Skeletal muscle satellite cell (primary cell): ENCODE data around the gene RALGAPB.

Source experiments
- H3K27me3 ChIP-seq: 2 replicates; pipeline ENCODE4 v1.7.0; 2013; ENCODE audit warnings: low read length; ENCODE audit not compliant: control insufficient read depth, insufficient read depth
- H3K36me3 ChIP-seq: 2 replicates; pipeline ENCODE4 v1.7.0; 2013; ENCODE audit warnings: mild to moderate bottlenecking, control low read depth, low read length; ENCODE audit not compliant: insufficient read depth
- H3K4me1 ChIP-seq: 2 replicates; pipeline ENCODE4 v1.7.0; 2013; ENCODE audit warnings: low read length; ENCODE audit not compliant: control insufficient read depth, insufficient read depth
- H3K4me2 ChIP-seq: 2 replicates; pipeline ENCODE4 v1.7.0; 2013; ENCODE audit warnings: mild to moderate bottlenecking, low read length
- H3K4me3 ChIP-seq: 2 replicates; pipeline ENCODE4 v1.7.0; 2013; ENCODE audit warnings: low read length
- H3K9ac ChIP-seq: 2 replicates; pipeline ENCODE4 v1.7.0; 2013; ENCODE audit warnings: mild to moderate bottlenecking, low read depth, low read length, moderate library complexity
- H3K9me3 ChIP-seq: replicated peaks from 2 replicates; pipeline ENCODE4 v1.7.0; 2013; ENCODE audit warnings: mild to moderate bottlenecking, control low read depth, low read length

Gene RALGAPB

DNA sequence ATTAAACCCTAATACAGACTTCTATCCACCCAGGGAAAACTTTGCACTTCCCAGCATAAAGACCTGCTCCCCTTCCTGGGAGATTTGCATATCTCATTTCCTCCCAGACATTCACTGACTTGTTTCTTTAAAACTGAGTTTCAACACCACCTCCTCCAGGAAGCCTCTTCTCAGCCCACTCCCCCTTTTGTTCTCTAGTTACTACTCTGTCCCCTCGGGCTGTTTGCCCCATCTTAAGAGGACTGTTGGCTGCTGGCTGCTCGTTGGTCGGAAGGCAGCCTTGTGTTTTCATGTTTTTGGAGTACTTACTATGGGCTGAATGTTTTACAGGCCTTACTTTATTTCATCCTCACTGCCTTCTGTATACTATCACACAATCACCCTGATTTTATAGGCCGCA is 135.5 kb downstream of the RALGAPB start:
- no peak overlapping the region for H3K4me2 ChIP-seq
- no peaks in the 10 kb centered on the region for H3K4me1 ChIP-seq
- H3K36me3 ChIP-seq, result no peaks in the 10 kb centered on the region
- H3K9ac ChIP-seq, result no peak overlapping the region
- H3K9me3 ChIP-seq, result no peaks in the 10 kb centered on the region
- H3K27me3 ChIP-seq, result peaks cover 60% of the 10 kb centered on the region
- H3K4me3 ChIP-seq, result no peak overlapping the region

DNA sequence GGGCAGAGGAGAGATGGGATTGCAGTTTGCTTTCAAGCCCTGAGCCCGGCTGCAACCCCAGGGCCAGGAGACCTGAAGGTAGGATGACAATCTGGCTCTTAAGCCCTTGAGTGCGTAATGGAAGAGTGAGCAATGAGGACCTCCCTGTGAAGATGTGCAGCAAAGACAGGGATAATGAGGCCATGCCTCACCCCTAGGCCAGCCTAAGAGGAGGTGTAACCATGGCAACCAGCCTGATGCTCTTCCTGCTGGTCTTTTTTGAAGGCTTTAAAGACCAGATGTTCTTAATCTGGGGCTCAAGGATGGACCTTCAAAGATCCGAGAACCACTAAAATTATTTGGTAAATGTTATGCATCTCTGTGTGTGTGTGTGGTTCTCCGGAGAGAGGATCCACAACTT is 137.2 kb downstream of the RALGAPB start:
- Histone ChIP-seq H3K4me3 (no peak overlapping the region), H3K4me2 (no peak overlapping the region), H3K9me3 (no peaks in the 10 kb centered on the region), H3K9ac (no peak overlapping the region), H3K4me1 (no peaks in the 10 kb centered on the region), H3K36me3 (no peaks in the 10 kb centered on the region), H3K27me3 (peaks cover 57% of the 10 kb centered on the region)

DNA sequence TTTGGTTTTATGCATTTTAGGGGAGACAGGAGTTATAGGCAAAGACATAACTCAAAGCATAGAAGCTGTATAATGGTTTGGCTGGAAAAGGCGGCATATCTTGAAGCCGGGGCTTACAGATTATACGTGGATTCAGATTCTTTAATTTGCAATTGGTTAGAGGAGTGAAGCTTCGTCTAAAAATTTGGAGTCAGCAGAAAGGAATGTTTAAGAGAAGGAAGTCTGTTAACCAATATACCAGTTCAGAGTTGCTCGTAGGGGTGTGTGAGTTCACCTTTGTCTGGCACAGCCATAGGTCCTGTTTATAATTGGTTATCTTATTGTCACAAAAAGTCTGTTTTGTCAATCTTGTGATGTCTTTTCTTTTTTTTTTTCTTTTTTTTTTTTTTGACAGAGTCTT is 137.9 kb downstream of the RALGAPB start:
- H3K4me3 ChIP-seq, result no peak overlapping the region
- no peaks in the 10 kb centered on the region for H3K9me3 ChIP-seq
- no peaks in the 10 kb centered on the region for H3K36me3 ChIP-seq
- H3K4me1 ChIP-seq, result no peaks in the 10 kb centered on the region
- H3K9ac ChIP-seq, result no peak overlapping the region
- no peak overlapping the region for H3K4me2 ChIP-seq
- peaks cover 53% of the 10 kb centered on the region for H3K27me3 ChIP-seq

DNA sequence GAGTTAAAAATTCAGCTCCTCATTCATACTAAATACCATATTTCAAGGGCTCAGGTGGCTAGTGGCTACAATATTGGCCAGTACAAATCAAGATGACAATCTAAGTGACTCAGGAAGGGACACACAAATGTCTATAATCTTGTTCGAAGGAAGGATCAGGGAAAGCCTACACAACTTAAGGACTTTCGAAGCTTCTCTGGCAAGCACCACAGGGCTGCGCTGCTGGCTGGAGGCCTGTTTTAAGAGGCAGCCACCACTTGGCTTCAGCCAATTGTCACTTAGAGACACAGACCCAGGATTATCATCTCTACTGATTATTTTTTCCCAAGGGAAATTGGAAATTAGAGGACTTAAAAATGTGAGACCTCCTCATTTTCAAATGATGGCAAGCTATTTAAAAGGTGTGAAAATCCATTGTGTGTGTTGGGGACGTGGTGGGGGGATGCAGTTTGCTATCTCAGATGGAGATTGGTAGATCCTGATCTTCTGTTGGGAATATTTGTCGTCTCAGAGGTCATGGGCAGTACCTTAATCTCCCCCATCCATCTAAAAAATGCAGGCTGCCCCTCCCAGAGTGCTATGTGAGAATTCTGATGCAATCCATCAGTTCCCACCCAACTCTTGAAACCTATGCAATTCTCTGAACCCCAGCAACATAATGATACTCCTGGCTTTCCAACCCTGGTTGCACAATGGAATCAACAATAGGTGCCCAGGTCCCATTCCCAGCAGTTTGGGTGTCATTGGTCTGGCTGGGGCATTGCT is 140.3 kb downstream of the RALGAPB start:
- H3K27me3 ChIP-seq, result peaks cover 50% of the 10 kb centered on the region
- no peak overlapping the region for H3K9ac ChIP-seq
- no peak overlapping the region for H3K4me2 ChIP-seq
- no peaks in the 10 kb centered on the region for H3K36me3 ChIP-seq
- H3K4me1 ChIP-seq, result no peaks in the 10 kb centered on the region
- H3K4me3 ChIP-seq, result no peak overlapping the region
- no peaks in the 10 kb centered on the region for H3K9me3 ChIP-seq

DNA sequence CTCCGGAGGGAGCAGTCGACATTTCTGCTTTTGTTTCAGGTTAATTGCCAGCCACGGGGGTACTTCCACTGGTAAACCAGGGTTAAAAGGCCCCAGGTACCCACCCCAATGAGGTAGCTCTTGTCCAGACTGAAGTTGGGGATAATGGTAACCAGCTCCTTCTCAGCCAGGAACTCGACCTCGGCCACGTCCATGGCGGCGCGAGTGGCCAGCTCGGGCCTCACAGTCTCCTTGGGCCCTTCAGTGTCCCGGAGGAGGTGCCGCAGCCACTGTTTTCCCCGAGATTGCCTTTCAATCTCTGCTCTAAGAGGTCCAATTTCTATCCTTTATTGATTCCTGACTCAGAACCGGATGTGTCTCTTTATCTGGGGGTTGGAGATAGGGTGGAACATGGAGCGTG is 142.6 kb downstream of the RALGAPB start:
- H3K27me3 ChIP-seq, result peaks cover 58% of the 10 kb centered on the region
- H3K4me1 ChIP-seq, result no peaks in the 10 kb centered on the region
- H3K4me3 ChIP-seq, result no peak overlapping the region
- no peak overlapping the region for H3K9ac ChIP-seq
- H3K9me3 ChIP-seq, result no peaks in the 10 kb centered on the region
- H3K4me2 ChIP-seq, result no peak overlapping the region
- no peaks in the 10 kb centered on the region for H3K36me3 ChIP-seq

DNA sequence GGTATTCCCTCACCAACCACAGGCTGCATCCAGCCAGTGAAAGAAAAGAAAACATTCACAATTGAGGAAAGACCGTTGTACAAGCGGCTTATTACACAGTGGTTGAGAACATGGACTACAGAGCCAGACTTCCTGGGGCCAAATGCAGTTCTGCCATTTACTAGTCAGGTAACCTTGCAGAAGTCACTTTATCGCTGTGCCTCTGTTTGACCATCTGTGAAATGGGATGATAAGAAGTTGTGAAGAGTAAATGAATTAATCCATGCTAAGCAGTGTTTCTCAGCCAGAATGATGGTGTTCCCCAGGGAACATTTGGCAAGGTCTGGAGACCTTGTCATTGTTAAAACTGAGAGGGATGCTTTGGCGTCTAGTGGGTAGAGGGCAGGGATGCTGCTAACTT is 143.8 kb downstream of the RALGAPB start:
- H3K4me2 ChIP-seq, result no peak overlapping the region
- no peaks in the 10 kb centered on the region for H3K36me3 ChIP-seq
- H3K4me3 ChIP-seq, result no peak overlapping the region
- no peaks in the 10 kb centered on the region for H3K9me3 ChIP-seq
- H3K27me3 ChIP-seq, result peaks cover 67% of the 10 kb centered on the region
- H3K4me1 ChIP-seq, result no peaks in the 10 kb centered on the region
- H3K9ac ChIP-seq, result no peak overlapping the region

DNA sequence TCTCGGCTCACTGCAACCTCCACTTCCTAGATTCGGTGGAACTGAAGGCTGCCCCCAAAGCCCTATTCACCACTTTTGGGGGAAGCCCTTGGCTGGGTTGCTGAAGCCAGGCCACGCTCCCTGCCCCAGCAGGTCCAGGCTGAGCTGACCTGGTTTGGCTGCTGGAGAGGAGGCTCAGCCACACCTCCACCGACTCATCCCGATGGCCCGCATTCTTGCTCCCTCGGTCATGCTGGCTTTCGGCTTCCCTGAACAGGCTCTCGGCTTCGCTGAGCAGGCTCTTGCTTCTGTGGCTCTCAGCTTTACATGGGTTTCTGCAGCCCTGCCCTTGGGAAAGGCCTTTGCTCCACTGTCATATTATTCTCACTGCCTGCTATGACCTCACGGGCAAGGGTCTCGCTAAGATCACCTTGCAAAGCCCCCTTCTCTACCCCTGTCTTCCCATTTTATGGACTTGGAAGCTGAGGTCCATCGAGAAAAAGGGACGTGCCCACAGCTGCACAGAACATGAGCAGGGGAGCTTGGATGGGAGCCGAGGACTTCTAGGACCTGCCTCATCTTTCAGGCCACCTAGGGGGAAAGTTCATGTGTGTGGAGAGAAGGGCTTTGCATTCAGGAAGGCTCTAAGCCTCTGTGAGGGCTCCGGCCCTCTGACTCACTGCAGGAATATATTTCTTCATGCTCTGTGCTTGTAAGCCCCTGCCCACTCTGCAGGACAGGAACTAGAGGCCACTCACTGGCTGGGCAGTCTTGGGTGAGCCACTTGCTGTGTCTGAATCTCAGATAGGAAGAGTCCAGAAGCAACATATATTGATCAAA is 144.6 kb downstream of the RALGAPB start:
- Histone ChIP-seq H3K9ac (no peak overlapping the region), H3K4me2 (no peak overlapping the region), H3K9me3 (no peaks in the 10 kb centered on the region), H3K4me3 (no peak overlapping the region), H3K36me3 (no peaks in the 10 kb centered on the region), H3K27me3 (peaks cover 71% of the 10 kb centered on the region), H3K4me1 (no peaks in the 10 kb centered on the region)

DNA sequence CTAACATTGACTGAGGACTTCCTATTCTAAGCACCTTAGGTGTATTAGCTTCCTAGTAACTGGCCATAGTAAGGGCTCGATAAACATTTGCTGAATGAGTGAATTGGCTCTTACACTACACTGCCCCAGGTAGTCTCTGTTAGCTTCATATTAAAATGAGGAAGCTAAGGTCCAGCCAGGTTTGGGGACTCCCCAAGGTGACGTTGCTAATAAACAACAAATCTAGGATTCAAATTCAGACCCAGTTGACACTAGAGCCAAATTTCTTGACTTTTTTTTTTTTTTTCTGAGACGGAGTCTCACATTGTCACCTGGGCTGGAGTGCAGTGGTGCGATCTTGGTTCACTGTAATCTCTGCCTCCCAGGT is 145.2 kb downstream of the RALGAPB start:
- H3K4me1 ChIP-seq, result no peaks in the 10 kb centered on the region
- H3K27me3 ChIP-seq, result peaks cover 70% of the 10 kb centered on the region
- no peaks in the 10 kb centered on the region for H3K36me3 ChIP-seq
- H3K4me2 ChIP-seq, result no peak overlapping the region
- H3K4me3 ChIP-seq, result no peak overlapping the region
- H3K9ac ChIP-seq, result no peak overlapping the region
- H3K9me3 ChIP-seq, result no peaks in the 10 kb centered on the region

DNA sequence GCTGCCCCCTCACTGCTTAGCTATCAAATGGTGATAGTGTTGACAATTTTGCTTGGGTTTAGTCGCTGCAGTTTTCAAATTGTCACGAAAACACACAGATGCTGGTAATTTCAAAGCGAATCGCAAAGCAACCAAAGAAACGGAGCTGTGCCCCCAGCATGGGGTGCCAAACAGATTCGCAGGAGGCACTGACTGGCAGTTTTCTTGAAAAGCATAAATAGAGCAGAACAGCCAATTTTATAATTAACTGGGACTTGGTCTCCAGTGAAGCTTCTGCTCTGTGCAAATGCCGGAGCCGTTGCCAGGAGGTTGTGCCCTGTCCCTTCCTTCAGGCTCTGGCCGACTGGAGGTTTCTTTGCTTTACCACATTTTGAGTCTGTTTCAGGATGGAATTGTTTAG is 147.8 kb downstream of the RALGAPB start:
- no peak overlapping the region for H3K4me3 ChIP-seq
- no peak overlapping the region for H3K9ac ChIP-seq
- H3K27me3 ChIP-seq, result peaks cover 62% of the 10 kb centered on the region
- no peaks in the 10 kb centered on the region for H3K9me3 ChIP-seq
- no peak overlapping the region for H3K4me2 ChIP-seq
- no peaks in the 10 kb centered on the region for H3K4me1 ChIP-seq
- H3K36me3 ChIP-seq, result no peaks in the 10 kb centered on the region

DNA sequence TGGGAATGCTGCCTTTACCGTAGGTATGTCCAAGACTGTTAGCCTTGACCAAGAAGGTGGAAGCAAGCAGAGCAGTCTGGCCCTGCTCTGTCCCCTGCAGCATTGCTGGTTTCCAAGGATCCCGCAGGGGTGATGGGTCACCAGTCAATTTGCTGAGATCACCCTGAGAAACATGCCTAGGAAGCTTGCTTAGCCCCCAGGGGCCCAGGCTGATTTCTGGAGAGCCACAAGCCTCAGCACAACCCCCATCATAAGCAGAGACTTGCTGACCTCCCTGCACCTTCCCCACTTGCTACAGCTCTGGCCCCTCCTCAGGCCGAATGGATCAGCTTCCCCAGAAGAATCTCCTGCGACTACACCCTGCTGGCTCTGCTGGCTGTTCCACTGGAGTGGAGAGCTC is 150.4 kb downstream of the RALGAPB start:
- Histone ChIP-seq H3K36me3 (no peaks in the 10 kb centered on the region), H3K27me3 (peaks cover 47% of the 10 kb centered on the region), H3K9me3 (no peaks in the 10 kb centered on the region), H3K4me1 (no peaks in the 10 kb centered on the region), H3K9ac (no peak overlapping the region), H3K4me2 (no peak overlapping the region), H3K4me3 (no peak overlapping the region)

DNA sequence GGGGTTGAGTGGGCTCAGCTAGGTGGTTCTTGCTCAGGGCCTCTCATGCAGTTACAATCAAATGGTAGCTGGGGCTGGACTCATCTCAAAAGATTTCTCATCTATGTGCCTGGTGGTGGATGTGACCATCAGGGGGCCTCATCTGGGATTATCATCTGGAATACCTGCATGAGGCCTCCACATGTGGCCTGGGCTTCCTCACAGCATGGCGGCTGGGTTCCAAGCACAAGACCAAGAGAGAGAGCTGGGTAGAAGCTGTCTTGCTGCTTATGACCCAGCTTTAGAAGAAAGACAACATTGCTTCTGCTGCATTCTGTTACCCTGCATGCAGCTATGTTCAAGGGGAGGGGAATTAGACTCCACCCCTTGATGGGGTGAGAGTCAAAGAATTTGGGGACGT is 151.4 kb downstream of the RALGAPB start:
- H3K4me2 ChIP-seq, result no peak overlapping the region
- no peaks in the 10 kb centered on the region for H3K9me3 ChIP-seq
- H3K4me1 ChIP-seq, result no peaks in the 10 kb centered on the region
- no peaks in the 10 kb centered on the region for H3K36me3 ChIP-seq
- no peak overlapping the region for H3K9ac ChIP-seq
- no peak overlapping the region for H3K4me3 ChIP-seq
- H3K27me3 ChIP-seq, result peaks cover 43% of the 10 kb centered on the region

DNA sequence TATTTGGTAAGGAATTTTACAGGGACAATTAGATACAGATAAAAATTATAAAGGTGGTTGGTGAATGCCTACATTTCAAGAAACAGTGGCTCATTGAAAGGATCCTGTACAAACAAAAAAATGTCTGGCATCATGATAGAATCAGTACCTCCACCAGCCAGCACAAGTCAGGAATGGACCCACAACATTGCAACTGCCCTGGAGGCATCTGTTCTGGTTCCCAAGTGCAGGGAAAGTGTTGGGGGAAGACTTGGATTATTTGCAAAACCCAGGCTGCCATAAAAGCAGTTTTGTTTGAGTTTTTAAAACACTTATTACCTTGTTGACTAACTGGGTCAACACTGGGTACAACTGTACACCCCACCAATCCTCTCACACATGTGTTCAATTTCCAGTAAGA is 153.3 kb downstream of the RALGAPB start:
- Histone ChIP-seq H3K36me3 (no peaks in the 10 kb centered on the region), H3K9ac (no peak overlapping the region), H3K4me1 (no peaks in the 10 kb centered on the region), H3K4me2 (no peak overlapping the region), H3K4me3 (no peak overlapping the region), H3K27me3 (peaks cover 33% of the 10 kb centered on the region), H3K9me3 (no peaks in the 10 kb centered on the region)
